ENCODE results near the gene NFE2L2.
"Not testable (repeated sequence)": the region's sequence is repeated elsewhere in the genome, so short reads cannot be mapped to it uniquely, and the experiment has no call there.

The NFE2L2 gene

DNA sequence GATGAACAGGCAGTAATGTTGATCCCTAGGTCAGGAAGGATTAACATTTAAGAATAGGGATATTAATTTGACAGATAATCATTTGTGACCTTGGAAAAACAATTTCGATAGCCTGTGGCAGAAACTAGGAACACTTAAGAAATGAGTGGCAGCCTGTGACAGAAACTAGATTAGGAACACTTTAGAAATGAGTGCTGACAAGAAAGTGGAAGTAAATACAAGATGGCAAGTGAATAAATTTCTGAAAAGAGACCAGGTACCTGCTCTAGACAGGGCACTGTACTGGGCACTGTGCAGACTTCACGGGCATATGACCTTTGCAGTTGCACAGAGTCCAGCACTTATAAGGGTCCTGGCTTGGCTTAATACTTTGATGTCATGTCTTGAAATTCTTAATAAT is 57.4 kb downstream of the NFE2L2 start:
- no peak for DNase-seq (ENCODE audit: extremely low read depth, low read depth)
- TF ChIP-seq, protein P1, sequence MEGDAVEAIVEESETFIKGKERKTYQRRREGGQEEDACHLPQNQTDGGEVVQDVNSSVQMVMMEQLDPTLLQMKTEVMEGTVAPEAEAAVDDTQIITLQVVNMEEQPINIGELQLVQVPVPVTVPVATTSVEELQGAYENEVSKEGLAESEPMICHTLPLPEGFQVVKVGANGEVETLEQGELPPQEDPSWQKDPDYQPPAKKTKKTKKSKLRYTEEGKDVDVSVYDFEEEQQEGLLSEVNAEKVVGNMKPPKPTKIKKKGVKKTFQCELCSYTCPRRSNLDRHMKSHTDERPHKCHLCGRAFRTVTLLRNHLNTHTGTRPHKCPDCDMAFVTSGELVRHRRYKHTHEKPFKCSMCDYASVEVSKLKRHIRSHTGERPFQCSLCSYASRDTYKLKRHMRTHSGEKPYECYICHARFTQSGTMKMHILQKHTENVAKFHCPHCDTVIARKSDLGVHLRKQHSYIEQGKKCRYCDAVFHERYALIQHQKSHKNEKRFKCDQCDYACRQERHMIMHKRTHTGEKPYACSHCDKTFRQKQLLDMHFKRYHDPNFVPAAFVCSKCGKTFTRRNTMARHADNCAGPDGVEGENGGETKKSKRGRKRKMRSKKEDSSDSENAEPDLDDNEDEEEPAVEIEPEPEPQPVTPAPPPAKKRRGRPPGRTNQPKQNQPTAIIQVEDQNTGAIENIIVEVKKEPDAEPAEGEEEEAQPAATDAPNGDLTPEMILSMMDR (IDR thresholded peaks at IDR 0.05; ENCODE audit: low read depth, low read length), result no peak

DNA sequence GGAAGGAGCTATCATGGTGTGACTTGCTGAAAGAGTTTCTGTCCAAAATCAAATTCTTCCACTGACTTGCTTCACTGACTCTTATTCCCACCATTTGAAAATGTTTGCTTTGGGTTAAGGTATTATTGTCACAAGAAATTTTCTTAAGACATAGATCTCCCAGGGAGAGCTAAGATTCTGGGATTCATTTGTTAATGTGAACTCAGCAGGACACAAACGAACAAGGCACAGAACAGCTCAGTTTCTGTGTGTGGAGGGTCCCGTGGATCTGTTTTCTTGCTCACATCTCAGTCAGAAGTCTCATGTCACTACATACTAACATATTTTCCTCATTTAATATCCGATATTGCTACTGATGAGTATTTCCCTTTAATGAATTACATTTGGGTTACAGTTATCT is 60.1 kb downstream of the NFE2L2 start:
- no peak for DNase-seq (ENCODE audit: extremely low read depth, low read depth)
- TF ChIP-seq, protein P1 (IDR thresholded peaks at IDR 0.05; ENCODE audit: low read depth, low read length), result no peak

DNA sequence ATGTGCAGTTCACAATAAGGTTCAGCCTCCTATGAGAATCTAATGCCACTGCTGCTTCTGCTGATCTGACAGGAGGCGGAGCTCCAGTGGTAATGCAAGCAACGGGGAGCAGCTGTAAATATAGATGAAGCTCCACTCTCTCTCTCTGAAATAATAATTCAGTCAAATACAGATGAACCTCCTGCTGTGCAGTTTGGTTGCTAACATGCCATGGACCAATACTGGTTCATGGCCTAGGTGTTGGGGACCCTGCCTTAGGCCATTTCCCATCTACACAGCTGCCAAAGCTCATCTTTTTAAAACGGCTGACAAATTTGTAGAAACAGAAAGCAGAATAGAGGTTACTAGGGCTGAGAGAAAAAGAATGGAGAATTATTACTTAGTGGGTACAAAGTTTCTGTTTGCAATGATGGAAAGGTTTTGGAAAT is 62.6 kb downstream of the NFE2L2 start:
- TF ChIP-seq, protein P1 (IDR thresholded peaks at IDR 0.05; ENCODE audit: low read depth, low read length), result no peak

DNA sequence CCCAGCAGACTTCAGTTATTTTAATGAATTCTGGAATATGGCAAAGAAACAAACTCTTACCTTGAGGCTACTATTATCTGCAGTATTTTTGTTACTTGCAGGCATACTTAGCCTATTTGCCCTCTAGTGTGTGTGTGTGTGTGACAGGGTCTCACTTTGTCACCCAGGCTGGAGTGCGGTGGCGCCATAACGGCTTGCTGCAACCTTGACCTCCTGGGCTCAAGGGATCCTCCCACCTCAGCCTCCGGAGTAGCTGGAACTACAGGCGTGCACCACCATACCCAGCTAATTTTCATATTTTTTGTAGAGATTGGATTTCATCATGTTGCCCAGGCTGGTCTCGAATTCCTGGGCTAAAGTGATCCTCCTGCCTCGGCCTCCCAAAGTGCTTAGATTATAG is 64.1 kb downstream of the NFE2L2 start:
- DNase-seq (ENCODE audit: extremely low read depth, low read depth), result not testable (repeated sequence)

More for the DNA sequence above, 62.6 kb downstream of the NFE2L2 start:
- DNase-seq (ENCODE audit: extremely low read depth, low read depth), result no peak

DNA sequence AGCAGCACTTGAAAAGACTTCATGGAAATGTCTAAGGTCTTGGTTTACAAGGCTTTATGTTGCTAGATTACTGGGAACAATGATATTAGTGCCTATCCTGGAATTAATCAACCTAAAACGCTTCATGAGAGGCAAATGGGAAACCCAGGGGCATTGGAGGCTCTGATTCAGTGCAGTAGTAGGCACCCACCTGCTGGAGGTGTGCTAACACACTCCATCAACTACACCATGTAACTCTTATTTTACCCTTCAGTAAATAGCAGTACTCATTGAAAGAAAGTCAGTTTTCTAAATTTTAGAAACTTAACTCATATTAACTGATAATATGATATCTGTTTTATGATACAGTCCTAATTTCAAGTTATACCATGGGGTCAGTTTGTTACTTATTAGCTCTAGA is 69.3 kb downstream of the NFE2L2 start:
- TF ChIP-seq, protein P1 (IDR thresholded peaks at IDR 0.05; ENCODE audit: low read depth, low read length), result no peak
- DNase-seq (ENCODE audit: extremely low read depth, low read depth), result no peak

DNA sequence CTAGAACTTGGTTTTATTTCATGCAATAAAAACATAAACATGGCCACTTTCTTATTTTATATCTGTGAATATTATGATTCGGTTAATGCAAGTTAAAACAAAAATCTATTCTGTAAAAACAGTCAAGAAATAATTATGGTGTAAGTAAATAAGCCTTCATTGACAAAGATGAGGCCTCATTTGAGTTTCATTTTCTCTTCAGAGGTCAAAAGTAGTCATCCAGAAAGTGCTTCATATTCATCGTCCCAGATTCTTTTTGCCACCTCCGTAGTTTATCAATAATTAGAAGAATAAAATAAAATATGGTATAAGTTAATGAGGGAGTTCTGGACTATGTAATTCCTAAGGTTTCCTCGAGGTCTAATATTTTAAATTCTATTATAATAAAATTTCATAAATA is 71.3 kb downstream of the NFE2L2 start:
- TF ChIP-seq, protein P1 (IDR thresholded peaks at IDR 0.05; ENCODE audit: low read depth, low read length), result no peak
- DNase-seq (ENCODE audit: extremely low read depth, low read depth), result no peak

DNA sequence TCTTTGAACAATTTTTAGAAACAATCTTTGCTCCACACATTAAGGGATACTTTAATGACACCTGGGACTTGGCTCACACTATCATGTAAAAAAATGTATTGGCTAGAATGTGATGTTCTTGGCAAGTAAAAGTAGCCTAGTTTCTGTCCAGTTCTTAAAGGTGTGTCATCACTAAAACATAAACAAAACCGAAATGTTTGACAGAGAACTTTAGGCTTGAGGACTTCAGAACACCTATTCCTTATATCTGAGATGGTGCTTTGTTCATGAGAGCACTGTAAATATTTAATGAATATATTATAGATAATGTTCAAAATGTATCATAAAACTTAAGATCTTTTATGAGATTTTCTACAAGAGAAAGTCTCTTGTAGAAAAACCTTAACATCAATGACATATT is 71.7 kb downstream of the NFE2L2 start:
- DNase-seq (ENCODE audit: extremely low read depth, low read depth), result no peak
- TF ChIP-seq, protein P1 (IDR thresholded peaks at IDR 0.05; ENCODE audit: low read depth, low read length), result no peak

DNA sequence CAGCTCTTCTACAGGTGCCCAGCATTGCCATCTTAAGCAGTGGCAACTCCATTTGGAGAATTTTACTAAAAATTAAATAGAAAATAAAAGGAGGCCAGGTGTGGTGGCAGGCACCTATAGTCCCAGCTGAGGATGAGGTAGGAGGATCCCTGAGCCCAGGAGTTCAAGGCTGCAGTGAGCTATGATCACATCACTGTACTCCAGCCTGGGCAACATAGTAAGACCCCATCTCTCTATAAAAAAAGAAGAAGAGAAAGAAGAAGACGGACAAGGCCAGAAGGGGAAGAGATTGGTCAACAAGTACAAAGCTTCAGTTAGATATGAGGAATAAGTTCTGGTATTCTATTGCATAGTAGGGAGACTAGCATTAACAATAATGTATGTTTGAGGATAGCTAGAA is 73.6 kb downstream of the NFE2L2 start:
- TF ChIP-seq, protein P1 (IDR thresholded peaks at IDR 0.05; ENCODE audit: low read depth, low read length), result no peak
- DNase-seq (ENCODE audit: extremely low read depth, low read depth), result no peak

Data from AG09319 (cell line).